NCI-H345 treated with DMSO at 0.1 percent for 48 hours (cell line): ENCODE measurements around the gene HS3ST3B1.

Experiments
- DNase-seq: peaks from one replicate; lab custom pipeline; 2025; ENCODE audit not compliant: unreplicated experiment; lab: John Stamatoyannopoulos, UW

HS3ST3B1 gene

DNA sequence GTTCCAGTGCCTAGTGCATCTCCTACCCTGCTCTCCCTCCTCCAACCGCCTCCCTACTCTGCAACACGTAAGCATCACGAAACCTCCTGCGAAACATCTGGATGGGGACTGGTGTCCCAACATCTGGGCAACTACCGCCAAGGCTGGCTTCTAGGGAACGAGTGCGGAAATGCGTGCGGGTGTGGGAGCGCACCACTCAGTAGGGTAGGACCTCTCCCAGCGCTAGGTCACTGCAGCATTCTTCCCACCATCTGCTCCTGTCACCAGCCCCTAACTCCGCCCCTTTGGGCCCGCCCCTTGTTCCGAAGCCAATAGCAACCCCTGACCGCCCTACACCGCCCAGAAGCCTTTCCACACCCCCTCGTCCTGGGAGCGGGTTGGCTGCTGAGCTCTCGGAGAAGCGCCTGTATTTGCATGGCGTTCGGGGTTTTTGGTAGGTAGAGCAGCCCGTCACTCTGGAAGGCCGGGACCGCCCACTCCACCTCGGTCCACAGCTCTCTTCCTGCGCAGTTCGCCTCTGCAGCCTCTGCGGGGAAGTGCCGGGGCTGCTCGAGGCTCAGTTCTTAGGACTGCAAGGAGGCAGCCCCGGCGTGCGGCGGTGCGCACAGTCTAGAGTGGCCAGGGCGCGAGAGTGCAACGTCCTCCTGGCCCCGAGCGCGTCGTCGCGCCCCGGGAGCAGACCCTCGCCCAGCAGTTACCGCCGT is at the start of gene HS3ST3B1:
TSS of gene HS3ST3B1 (plus strand) at position 507 of the 704 bp plus-strand sequence. CDS start 438 bp downstream, outside the sequence.
- no peak for DNase-seq

DNA sequence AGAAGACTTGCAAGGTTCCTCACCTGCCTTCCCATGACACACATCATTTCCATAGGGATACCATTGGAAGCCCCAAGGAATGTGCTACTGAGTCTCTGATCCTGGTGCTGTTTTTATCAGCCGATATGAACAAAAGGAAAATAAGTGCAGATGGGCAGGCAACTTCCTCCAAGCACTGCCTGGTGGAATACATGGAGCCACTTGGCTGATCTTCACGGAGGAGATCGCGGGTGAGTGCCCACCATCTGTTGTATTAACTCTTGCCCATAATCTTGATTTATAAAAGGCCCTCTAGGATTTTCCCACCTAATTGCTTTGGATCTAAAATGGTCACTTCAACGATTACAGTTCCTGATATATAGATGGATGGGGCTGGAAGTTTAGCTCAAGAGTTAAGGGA is 39.5 kb upstream of the HS3ST3B1 start:
- no peak for DNase-seq

GRCh38 chr17:14268264-14268663 is 32.6 kb upstream of the HS3ST3B1 start:
- DNase-seq, result no peak

DNA sequence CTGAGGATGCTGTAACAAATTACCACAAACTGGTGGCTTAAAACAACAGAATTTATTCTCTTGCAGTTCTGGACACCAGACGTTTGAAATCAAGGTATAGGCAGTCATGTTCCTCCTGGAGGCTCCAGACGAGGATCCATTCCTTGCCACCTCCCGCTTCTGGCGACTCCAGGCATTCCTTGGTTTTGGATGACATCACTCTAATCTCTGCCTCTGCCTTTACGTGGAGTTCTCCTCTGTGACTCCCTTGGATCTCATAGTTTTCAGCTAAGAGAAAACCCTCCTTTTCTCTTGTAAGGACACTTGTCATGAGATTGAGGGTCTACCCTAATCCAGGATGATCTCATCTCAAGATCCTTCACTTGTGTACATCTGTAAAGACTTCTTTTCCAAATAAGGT is 31.4 kb upstream of the HS3ST3B1 start:
- DNase-seq, result no peak

- no peak for DNase-seq
These were observed 30.4 kb upstream of the HS3ST3B1 start for GRCh38 chr17:14270508-14270907.

DNA sequence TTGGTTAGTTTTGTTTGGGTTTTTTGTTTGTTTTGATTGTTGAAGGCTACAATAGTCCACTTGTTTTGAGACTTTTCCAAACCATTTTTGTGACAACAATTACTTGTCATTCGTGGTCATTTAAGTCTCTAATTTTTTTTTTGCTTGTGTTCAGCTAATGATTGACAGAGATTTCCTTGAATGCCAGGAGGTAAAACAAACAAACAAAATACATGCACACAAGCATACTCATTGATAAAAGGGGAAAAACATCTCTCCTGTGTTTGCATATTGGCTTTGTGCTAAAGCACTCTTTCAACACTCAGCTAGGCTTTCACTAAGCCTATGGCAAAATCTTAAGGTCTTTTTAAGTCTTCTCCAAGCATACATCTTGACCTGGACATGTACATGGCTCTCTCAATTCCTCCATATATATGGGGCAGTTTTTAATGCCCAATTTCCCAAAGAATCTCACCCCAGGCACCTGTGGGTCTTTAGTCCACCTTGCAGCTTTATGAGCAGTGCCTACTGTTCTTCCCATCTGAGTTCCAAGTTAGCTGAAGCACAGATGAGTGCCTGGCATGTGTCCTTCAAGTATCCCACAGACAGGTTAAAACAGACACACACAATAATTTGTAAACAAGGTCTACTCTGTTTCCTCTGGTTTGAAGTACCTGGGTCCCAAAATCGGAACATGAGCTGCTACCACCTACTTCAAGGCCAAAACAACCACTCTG is 24.2 kb upstream of the HS3ST3B1 start:
- no peak for DNase-seq

DNA sequence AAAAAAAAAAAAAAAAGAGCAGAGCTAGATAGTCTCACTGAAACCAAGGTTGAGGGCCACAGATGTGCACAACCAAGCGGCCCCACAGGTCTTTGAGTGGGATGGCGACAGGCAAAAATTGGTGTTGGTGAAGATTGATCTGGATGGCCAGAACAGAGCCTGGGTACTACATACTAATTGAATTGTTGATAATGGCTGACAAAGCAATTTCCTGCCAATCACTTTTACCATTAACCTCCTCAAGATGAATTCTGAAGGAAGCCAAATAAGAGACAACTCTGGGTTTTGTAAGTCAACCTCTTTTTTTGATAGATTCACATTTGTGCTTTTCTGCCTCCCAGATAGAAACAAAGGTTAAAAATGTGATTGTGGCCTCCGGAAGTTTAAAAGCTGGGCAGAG is 19.4 kb upstream of the HS3ST3B1 start:
- no peak for DNase-seq

GRCh38 chr17:14282726-14283125 is 18.2 kb upstream of the HS3ST3B1 start:
- DNase-seq, result no peak

DNA sequence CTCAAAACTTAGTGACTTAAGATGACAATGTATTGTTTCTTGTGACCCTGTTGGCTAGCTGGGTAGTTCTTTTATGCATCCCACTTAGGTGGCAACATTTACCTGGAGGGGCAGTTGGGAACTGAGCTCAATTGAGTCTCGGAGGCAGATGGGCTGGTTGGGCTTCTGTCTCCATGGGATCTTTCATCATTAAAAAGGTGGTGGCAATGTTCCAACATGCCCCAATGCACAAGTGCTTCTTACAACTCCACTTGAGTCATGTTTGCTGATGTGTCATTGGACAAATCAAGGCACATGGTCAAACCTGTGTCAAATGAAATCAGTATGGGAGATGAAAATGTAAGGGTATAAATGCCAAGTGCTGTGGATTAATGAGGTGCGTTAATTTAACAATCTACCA is 11.7 kb upstream of the HS3ST3B1 start:
- DNase-seq, result no peak

- no peak for DNase-seq
These were observed 6.0 kb upstream of the HS3ST3B1 start for GRCh38 chr17:14294876-14295275.

GRCh38 chr17:14295676-14296075 is 5.2 kb upstream of the HS3ST3B1 start:
- DNase-seq, result no peak

- no peak for DNase-seq
These were observed 4.5 kb upstream of the HS3ST3B1 start for GRCh38 chr17:14296166-14296910.

DNA sequence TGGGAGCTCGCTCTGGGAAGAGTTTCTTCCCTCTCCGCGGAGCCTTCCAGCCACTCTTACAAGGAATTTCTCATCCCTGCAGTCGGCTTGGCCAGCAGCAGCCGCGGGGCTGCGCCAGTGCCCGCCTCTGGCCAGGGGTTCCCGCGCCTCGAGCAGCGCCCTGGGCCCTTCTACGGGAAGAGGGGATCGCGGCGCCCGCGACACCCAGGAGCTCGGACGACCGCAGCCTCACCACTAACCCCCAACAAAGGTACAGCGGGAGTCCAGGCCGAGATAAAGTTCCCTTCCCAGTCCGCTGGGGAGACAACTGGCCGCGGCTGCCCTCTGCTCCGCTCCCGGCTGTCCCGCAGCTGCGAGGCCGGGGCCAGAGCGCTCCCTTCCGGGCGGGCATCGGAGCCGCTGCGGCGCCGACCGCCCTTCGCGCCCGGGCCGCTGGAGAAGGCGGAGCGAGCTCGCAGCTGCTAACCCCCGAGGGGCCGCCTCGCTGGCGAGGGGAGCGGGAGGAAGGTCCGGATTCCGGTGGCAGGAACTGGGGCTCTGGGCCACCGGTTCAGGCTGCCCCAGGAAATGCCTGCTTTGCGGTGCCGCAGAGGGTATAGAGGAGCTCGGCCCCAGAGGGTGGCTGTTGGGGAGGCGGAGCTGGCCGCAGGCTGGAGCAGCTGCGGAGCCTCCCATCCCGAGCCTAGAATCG is 3.6 kb upstream of the HS3ST3B1 start:
- DNase-seq, result no peak

DNA sequence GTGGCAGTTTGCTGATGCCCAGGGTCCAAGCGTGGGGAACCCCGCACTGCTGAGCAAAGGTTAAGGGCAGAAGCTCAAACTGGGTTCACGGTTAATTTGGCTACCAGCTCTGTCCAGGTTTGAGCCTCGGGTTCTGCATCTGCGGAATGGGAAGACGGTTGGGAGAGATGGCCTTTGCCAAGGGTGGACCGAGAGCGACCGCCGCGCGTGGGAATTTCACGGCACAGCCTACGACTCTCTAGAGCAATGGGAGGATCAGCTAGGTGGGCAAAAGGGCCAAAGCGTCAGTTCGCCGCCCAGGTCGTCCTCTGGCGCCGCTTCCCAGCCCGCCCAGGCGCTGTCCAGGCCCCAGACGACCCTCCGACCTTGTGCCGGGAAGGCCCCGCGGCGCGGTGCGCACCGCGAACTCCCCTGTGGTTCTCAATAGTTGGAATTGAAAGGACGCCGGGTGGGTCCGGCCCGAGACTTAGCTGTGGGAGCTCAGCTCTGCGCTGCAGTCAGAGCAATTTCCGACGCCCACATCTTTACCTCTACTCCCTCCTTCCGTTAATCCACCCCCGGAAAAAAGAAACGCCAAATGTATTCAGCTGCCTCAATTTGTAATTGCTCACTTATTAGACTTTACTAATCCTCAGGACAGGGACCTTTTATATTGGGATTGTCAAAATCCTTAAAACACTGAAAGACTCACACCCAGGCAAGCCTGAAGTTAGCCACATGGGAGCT is 2.5 kb upstream of the HS3ST3B1 start:
- DNase-seq, result no peak

DNA sequence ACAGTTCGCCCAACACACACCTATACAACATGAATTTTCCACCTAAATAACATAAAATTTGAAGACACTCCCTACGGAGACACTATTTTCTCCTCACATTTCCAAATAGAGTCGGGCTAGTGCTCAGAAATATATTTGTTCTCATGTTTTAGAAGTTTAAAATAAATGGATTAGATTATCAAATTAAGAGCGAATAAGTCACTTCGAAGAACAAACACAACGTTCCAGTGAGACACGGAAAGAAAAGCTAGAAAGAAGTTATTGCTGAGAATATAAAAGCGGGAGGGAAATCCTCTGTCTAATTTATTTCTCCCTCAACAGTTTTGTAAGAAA is 2.0 kb upstream of the HS3ST3B1 start:
- DNase-seq, result no peak

- DNase-seq, result no peak
These were observed 1.4 kb upstream of the HS3ST3B1 start for GRCh38 chr17:14299280-14300141.

DNA sequence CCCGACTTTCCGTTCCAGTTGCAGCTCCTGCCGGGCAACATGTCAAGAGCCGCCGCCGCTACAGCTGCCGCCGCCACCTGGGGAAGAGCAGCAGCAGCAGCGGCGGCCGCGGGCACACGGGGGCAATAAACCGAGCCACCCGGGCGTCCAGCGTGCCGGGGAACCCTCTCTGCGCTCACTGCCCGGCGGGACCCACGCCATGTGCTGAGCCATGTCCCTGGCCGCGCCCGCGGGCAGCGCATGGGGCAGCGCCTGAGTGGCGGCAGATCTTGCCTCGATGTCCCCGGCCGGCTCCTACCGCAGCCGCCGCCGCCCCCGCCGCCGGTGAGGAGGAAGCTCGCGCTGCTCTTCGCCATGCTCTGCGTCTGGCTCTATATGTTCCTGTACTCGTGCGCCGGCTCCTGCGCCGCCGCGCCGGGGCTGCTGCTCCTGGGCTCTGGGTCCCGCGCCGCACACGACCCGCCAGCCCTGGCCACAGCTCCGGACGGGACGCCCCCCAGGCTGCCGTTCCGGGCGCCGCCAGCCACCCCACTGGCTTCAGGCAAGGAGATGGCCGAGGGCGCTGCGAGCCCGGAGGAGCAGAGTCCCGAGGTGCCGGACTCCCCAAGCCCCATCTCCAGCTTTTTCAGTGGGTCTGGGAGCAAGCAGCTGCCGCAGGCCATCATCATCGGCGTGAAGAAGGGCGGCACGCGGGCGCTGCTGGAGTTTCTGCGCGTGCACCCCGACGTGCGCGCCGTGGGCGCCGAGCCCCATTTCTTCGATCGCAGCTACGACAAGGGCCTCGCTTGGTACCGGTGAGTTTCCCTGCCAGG is 604 bp downstream of the HS3ST3B1 start:
- DNase-seq, result no peak

DNA sequence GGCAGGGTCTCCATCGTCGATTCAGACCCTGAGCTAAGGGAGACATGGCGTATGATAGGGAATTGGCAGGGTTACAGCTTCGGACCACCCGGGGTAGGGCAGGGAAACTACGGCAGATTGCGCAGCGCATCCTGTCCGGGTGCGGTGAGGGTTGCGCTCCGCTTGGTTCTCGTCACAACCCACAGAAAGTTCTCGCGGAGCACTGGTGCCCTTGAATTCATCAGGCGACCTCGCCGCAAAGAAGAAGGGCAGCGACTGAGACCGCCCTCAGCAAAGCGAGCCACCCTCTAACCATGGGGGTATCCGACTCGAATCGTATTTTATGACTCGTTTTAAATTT is 1.2 kb downstream of the HS3ST3B1 start:
- no peak for DNase-seq

GRCh38 chr17:14302431-14303099 is 1.7 kb downstream of the HS3ST3B1 start:
- DNase-seq, result no peak
